AG09309 (cell line): ENCODE data around the gene SARS1.

Experiments used
- DNase-seq: peaks from one replicate; pipeline ENCODE4 v3.0.0-alpha.2; 2010; ENCODE audit warnings: low read depth
- H3K4me3 ChIP-seq: 2 replicates; pipeline ENCODE4 v1.5.1; 2011; ENCODE audit warnings: mild to moderate bottlenecking, low read depth, low read length, moderate library complexity; ENCODE audit not compliant: control insufficient read depth
- TF ChIP-seq, protein P1 (sequence below): IDR thresholded peaks from 2 replicates; pipeline ENCODE4 v1.5.1; 2011; ENCODE audit warnings: mild to moderate bottlenecking, low read depth, low read length, inconsistent platforms; ENCODE audit not compliant: insufficient read depth, control insufficient read depth; ENCODE audit errors: missing control alignments

SARS1 gene

DNA sequence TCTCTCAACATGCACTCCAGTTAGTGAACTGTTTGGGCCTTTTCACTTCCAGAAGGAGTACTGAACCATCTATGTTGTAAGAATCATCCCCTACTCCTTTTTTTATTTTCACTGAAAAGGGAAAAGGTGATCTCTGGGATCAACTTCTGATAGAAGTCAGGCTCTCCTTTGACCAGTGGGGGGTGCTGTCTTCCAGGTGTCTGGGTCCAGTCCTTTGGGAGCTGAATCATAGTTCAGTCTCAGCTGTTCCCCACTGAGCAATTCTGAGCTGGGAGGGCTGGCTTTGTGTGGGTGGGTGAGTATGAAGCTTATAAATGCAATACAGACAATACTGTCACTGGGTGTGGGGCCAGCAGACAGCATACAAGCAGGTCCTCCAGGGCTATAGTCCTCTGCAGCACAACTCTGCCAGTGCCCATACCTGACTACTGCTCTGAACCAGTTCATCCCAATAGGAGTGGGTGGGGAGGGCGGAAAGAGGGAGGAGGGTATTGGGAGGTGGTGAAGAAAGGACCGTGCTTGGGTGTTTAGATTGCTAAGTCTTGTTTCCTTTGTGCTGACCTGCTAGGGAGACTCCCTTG is 12.5 kb upstream of the SARS1 start:
- H3K4me3 ChIP-seq = no peak overlapping the region
- peak; percentile 73 for DNase-seq
- TF ChIP-seq, protein P1, sequence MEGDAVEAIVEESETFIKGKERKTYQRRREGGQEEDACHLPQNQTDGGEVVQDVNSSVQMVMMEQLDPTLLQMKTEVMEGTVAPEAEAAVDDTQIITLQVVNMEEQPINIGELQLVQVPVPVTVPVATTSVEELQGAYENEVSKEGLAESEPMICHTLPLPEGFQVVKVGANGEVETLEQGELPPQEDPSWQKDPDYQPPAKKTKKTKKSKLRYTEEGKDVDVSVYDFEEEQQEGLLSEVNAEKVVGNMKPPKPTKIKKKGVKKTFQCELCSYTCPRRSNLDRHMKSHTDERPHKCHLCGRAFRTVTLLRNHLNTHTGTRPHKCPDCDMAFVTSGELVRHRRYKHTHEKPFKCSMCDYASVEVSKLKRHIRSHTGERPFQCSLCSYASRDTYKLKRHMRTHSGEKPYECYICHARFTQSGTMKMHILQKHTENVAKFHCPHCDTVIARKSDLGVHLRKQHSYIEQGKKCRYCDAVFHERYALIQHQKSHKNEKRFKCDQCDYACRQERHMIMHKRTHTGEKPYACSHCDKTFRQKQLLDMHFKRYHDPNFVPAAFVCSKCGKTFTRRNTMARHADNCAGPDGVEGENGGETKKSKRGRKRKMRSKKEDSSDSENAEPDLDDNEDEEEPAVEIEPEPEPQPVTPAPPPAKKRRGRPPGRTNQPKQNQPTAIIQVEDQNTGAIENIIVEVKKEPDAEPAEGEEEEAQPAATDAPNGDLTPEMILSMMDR = peak; percentile 86

DNA sequence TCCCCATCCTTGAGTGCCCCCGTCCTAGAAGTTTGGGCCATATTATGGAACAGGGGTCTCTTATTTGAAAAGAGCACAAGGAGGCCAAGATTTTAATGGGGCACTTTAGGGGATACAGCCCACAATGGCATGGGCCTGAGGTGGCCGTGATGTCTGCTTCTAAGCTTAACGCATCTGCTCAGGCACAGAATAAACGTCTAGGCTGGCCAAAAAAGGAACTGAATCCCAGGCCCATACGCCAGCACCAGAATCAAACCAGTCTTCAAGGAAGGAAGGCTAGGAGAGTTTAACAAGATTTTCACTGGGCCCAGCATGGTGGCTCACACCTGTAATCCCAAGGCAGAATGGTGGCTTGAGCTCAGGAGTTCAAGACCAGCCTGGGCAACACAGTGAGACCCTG is 9.2 kb upstream of the SARS1 start:
- no peak overlapping the region for H3K4me3 ChIP-seq
- TF ChIP-seq, protein P1 = no peak
- DNase-seq = no peak

DNA sequence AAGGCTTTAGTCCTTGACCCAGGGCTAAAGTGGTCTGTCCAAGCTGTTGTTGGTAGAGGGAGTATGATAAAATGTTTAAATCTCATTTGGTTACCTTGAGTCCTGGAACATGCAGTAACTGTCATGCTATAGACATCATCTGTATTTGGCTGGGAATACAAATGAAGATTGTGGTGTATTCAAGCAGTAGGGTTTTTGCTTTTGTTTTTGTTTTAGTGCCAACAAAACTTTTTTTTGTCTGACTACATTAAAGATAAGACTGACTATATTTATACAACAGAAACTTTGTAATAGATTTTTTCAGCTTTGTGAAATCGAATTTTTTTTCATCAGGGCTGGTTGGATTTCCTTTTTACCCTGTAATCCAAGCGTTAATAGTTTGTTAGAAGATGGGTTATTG is 7.4 kb upstream of the SARS1 start:
- TF ChIP-seq, protein P1 = no peak
- no peak overlapping the region for H3K4me3 ChIP-seq
- no peak for DNase-seq

DNA sequence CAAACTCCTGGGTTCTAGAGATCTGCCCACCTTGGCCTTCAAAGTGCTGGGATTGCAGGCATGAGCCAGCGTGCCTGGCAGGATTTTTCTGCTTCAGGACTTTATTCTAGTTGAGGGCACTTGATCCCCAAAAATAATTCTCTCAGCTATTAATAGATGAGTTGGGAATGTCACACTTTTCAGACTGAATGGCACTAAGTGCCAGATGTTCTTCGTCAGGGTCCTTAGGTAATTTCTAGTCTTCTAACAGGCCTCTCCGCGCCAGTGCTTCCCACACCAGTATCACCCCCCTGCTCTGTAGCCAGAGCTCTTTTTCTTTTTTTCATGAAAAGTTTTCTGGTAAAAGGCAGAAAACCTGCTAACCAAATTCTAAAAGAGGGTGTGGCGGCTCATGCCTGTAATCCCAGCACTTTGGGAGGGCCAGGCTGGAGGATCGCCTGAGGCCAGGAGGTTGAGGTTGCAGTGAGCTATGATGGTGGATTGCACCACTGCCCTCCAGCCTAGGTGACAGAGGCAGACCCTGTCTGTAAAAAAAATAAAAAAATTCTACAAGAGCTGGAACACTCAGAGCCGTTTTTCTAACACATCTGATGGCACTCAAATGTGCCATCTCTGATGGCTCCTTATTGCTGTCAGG is 6.1 kb upstream of the SARS1 start:
- DNase-seq = no peak
- TF ChIP-seq, protein P1 = no peak
- no peak overlapping the region for H3K4me3 ChIP-seq

- no peak overlapping the region for H3K4me3 ChIP-seq
- DNase-seq = no peak
- TF ChIP-seq, protein P1 = no peak
Observed at GRCh38 chr1:109208394-109208793, 5.3 kb upstream of the SARS1 start.

DNA sequence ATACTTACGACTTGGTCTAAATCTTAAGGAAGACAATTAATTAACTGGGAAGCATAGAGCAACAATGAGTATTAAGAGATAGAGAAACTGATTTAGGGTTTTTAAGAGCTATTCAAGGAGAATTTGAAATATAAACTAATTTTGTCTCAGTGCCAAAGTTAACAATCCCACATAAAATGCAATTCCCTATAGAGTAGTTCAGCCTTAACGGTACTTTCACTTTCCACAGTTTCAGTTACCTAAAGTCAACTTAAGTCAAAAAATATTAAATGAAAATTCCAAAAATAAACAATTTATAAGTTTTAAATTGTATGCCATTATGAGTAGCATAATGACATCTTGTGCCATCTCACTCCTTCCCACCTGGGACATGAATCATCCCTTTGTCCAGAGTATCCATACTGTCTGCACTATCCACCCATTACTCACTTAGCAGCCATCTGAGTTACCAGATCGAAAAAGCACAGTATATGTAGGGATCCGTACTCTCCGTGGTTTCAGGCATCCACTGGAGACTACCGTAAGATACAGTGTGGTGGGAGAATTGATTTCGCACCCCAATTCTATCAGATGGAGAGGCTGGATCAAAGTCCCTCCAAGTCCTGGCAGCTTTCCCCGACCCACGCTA is 4.8 kb upstream of the SARS1 start:
- no peak for DNase-seq
- TF ChIP-seq, protein P1 = no peak
- no peak overlapping the region for H3K4me3 ChIP-seq
